GM03348 (cell line): ENCODE data around the gene TOR3A.
"Not testable (repeated sequence)": the region's sequence is repeated elsewhere in the genome, so short reads cannot be mapped to it uniquely, and the experiment has no call there.

Experiments
- DNase-seq: peaks from one replicate; pipeline ENCODE4 v3.0.0; 2012; ENCODE audit warnings: low spot score

Gene TOR3A, protein sequence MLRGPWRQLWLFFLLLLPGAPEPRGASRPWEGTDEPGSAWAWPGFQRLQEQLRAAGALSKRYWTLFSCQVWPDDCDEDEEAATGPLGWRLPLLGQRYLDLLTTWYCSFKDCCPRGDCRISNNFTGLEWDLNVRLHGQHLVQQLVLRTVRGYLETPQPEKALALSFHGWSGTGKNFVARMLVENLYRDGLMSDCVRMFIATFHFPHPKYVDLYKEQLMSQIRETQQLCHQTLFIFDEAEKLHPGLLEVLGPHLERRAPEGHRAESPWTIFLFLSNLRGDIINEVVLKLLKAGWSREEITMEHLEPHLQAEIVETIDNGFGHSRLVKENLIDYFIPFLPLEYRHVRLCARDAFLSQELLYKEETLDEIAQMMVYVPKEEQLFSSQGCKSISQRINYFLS

DNA sequence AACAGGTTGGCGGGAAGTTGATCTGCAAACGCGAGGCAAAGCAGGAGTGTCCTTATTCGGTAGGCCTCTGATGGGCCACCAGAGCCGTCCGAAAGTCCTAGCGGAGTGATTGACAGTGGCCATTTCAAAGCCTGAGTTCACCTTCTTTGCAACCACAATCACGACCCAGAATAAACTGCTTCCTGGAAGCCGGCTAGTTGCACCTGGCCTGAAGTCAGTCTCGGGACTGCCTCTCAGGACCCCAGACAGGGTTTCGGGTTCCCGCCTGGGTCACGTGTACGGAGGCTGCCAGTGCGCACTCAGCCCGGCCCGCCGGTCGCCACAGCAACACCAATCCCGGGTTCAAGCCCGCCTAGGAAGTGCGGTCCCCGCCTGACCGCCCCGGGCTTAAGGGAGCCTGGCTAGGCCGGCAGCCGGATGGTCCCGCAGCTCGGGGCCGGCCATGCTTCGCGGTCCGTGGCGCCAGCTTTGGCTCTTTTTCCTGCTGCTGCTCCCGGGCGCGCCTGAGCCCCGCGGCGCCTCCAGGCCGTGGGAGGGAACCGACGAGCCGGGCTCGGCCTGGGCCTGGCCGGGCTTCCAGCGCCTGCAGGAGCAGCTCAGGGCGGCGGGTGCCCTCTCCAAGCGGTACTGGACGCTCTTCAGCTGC lies at the start of gene TOR3A:
Gene TOR3A (plus strand): TSS at position 384 of the 646 bp plus-strand sequence. CDS start 59 bp downstream, at position 443.
- peak; percentile 97 for DNase-seq

DNA sequence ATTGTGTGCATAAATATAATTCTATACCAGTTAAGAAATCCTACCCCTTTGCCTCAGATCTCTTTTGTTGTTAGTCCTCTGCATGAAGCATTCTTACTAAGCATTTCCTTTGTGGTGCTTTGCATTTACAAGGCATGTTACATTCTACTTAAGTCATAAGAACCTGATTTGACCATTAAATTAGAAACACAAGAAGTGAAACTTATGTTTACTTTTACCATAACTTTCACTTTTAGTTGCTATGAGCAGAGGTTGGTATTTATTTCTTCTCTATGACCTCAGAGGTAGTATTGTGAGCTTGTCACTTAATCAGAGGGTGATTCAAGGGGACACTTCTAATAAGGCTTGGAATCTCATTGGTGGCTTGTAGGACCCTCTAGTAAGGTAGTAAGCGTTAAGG lies 47.1 kb upstream of the TOR3A start:
- no peak for DNase-seq

DNA sequence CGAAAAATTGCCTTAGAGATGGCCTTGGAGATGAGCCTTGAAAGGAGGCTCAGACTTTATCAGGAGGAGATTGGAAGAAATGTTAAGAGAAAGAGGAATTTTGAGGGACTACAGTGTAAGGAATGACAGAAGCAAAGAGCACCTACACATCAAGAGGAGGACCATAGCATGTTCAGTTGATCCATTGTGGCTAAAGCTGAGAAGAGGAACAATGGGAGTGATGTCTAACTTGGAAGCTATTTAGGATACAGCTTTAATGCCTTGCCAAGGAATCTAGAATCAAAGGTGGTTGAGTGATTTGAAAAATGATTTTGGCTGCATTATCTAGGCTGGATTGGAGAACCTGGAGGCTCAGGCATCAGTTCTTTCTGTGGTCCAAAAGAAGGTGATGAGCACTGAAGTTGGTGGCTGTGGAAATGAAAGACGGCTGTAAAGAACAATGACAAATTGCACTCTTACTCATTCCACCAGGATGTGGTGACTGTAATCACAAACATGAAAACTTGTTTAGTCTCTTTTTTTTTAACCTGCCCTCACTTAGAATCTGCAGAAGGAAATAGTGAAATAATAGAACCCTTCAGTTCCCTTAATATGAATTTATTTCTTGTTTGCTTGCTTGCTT lies 44.9 kb upstream of the TOR3A start:
- DNase-seq, result peak; percentile 23

DNA sequence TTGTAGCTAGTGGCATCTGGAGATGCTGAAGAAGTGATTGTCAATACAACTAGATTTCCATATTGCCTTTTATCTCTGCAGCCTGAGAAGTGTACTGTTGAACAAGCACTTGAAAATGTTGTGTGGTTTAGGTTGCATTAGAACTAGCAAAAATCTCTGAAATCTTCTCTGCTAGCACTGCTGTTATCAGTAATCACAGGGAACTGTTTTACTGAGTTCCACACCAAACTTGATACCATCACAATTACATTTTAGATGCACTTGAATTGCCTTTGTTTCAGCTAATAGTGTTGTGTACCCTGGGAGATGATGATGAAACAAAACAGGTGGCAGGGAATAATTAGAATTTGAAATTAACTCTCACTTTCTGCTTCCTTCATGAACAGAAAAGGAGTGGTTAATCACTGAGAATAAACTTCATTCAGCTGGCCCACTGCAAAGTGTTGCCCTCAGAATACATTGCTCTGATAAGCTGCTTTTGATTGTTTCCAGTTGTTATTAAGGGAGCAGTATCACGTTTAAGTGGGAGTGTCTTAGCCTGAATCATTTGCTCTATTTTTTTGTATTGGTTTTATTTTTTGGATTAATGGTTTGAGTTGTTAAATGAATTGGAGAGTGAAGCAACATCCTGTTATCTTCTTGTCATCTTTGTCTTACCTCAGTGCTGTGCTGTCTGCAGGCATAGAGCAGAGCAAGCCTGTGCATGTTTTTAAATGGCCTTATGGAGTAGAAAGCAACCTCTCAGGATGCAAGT lies 43.2 kb upstream of the TOR3A start:
- DNase-seq, result peak; percentile 16

DNA sequence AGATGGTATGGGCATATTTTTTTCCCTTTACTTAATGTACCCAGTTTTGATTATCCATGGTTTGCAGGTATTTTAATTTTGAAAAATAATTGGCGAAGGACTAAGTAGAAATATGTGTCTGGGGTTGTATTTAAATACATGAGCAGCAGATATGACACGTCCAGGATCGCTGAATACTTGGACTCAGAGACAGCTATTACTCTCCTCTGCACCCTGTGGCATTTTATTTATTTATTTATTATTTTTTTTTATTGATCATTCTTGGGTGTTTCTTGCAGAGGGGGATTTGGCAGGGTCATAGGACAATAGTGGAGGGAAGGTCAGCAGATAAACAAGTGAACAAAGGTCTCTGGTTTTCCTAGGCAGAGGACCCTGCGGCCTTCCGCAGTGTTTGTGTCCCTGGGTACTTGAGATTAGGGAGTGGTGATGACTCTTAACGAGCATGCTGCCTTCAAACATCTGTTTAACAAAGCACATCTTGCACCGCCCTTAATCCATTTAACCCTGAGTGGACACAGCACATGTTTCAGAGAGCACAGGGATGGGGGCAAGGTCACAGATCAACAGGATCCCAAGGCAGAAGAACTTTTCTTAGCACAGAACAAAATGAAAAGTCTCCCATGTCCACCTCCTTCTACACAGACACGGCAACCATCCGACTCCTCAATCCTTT lies 42.2 kb upstream of the TOR3A start:
- DNase-seq, result not testable (repeated sequence)

DNA sequence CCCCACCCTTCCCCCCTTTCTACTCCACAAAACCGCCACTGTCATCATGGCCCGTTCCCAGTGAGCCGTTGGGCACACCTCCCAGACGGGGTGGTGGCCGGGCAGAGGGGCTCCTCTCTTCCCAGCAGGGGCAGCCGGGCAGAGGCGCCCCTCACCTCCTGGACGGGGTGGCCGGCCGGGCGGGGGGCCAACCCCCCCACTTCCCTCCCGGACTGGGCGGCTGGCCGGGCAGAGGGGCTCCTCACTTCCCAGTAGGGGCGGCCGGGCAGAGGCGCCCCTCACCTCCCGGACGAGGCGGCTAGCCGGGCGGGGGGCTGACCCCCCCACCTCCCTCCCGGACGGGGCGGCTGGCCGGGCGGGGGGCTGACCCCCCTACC lies 41.7 kb upstream of the TOR3A start:
- DNase-seq, result not testable (repeated sequence)

DNA sequence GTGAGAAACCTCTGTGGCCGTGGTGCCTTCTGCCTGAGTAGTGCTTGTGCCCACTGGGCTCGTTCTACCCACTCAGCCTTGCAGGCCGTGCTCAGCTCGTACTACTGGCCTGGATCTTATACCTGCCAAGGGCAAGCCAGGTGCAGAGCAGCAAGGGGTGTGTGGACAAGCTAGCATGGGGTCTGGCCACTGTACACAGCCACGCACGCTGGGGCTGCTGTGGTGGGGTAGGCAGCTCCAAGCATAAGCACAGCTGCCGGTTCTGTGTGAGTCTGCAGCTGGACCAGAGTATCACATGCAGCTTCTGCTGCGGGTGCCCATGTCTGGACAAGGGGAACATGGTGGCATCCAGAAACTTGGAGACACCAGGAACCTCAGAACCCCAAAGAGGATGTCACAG lies 39.8 kb upstream of the TOR3A start:
- no peak for DNase-seq

DNA sequence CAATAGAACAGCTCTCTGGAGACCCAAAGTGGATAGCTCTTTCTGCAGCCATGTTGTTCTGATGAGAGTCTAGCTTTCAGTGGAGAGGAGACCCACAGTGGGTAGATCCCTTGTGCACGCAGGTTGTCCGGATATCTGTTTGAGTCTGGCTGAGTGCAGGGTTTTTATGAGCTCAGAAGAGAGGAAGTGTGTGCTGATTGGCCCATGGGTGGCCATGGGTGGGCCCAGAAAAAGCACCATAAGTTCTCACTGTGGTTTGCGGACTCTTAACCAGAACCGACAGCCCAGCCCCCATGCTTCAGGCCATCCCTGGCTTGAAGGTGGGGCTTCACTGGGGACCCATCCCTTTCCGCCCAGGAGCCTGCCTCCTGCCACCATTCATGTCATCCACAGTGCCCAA lies 39.2 kb upstream of the TOR3A start:
- DNase-seq, result no peak

DNA sequence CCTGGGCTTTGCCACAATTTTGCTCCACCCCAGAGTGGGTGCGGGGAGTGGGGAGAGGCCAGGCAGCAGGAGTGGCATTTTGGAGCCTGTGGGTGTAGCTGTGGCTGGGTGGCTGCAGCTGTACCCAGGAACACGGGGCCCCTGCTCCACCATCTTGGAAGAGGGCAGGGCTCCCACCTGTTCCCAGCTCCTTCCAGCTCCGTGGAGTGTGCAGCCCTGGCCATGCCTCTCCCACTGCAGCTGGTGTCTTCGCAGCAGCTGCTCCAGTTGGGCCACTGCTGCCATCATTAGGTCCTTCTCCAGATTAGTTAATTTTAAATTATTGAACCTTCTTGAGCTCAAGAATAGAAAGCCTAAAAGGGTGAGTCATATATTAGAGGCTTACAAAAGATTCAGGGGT lies 38.6 kb upstream of the TOR3A start:
- DNase-seq, result no peak

DNA sequence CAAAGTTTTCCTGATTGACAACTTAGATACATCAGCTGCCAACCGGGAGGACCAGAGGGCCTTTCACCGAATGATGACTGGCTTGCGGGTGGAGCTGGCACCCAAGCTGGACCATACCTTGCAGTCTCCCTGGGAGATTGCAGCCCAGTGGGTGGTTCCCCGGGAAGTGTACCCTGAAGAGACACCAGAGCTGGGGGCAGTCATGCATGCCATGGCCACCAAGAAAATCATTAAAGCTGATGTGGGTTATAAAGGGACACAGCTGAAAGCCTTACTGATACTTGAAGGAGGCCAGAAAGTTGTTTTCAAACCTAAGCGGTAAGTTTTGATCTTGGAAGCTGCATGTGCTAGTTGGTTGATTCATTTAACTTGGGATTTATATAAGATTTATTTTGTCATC lies 38.0 kb upstream of the TOR3A start:
- no peak for DNase-seq

DNA sequence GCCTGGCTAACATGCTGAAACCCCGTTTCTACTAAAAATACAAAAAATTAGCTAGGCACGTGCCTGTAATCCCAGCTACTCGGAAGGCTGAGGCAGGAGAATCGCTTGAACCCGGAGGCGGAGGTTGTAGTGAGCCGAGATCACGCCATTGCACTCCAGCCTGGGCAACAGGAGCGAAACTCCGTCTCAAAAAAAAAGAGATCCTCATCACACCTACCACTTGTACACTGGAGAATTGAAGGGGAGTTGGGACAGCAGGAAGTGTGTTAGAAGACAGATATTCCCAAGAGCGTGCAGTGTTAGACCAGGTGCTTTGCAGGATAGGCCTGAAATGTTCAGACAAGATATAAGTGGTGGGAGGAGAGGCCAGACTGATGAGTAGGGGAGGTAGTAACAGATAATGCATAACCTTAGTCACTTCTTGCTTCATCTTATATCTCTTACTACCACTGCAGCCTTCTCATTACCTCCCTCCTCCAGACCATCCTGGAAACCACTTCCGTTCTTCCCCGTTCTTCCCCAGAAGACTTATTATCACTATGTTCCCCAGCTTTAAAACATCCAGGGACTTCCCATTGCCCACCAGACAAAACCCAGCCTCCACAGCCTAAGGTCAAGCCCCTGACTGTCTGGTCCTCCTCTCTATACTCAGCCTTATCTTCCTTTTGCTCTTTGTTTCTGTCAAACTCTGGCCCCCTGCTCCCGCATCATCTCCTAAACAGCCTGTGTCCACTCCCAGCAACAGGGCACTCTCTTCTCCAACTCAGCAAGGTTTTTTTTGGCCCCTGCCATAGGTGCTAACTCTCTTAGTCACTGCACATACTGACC lies 34.8 kb upstream of the TOR3A start:
- no peak for DNase-seq

DNA sequence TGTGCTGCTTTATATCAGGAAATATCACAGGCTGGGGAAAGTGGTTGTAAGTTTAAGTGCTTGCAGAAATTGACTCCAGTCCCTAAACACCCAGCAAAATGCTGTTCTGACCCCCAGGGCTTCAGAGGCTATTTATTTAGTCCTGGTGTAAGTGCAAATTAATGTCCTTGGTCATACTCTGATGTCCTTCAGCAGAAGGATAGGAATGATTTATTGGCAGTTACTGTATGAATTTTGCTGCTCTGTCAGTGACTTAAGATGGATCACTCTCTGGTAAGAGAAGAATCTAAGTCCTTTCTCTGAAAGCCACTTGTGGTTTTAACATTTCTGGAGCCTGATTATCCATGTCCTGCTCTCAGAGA lies 34.3 kb upstream of the TOR3A start:
- peak; percentile 9 for DNase-seq

DNA sequence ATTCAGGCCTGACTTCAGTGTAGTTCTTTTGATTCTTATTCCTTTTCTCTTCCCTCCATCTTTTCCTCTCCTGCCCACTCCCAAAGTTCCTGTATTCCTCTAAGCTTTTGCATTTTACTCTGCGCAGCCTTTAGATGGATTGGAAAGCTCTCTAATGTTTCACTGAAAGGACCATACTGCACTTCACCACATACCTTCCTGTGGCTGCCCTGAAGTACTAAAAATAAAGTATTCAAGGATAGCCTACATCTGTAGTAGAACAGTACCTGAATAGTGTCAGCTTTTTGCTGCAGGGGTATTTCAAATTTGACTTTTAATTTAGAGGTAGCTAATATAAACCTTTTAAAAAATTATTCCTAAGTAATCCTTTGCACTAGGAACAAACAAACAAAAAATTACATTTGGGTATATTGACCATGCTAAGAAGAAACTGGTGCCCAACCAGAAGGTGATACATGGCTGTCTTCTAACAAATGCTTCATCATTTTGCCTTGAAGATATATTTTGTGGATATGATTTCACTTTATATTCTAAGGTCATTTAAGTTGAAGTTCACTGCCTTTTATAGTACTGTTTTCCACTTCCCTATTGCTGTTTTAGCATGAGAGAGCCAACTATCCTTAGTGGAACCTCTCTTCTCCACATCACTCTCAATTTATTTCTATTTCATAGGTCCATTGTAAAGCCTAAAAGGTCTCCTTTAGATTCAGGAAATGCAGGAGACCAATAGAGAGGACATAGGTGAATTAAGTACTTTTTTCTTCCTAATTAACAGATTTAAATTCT lies 33.3 kb upstream of the TOR3A start:
- DNase-seq, result no peak

DNA sequence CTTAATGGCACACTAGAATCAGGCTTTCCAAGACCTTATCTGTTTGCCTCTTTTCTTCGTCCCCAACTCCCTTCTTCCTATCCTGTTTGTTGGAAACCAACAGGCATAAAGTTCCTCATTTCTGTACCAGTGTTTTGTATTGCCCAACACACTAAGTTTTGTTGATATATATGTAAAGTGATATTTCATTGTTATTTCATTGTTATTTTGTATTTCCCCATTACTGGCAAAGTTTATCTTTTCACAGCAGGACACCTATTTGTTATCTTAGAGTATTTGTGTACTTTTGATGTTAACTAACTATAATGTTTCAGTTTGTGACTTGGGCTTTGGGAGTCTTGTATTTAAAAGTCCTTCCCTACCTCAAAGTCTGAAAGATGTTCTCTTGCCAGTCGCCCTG lies 29.1 kb upstream of the TOR3A start:
- DNase-seq, result no peak

DNA sequence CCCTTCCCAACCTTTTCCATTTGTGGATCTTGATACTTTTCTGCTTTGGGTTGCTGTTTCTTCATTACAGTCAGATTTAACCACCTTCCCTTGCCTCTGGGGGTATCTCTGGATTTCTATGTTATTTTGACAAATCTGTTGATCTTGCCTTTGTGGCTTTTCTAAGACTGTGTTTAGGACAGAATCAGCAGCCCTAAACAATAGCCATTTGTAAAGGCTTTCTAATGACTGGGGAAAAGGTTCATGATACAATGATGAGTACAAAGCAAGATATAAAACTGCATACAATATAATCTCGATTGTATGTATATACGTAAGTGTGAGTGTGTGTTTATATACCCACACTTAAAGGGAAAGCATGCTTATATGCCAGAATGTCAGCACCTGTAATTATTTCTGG lies 28.4 kb upstream of the TOR3A start:
- no peak for DNase-seq

DNA sequence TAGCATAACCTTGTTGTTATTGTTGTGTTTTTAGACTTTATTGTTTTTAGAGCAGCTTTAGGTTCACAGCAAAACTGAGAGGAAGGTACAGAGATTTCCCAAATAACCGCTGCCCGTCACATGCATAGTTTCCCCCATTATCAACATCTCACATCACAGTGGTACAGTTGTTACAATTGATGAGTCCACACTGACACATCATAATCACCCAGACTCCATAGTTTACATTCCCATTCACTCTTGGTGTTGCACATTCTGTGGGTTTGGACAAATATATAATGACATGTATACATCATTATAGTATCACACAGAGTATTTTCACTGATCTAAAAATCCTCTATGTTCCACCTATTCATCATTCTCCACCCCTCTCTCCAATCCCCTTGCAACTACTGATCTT lies 25.9 kb upstream of the TOR3A start:
- no peak for DNase-seq

DNA sequence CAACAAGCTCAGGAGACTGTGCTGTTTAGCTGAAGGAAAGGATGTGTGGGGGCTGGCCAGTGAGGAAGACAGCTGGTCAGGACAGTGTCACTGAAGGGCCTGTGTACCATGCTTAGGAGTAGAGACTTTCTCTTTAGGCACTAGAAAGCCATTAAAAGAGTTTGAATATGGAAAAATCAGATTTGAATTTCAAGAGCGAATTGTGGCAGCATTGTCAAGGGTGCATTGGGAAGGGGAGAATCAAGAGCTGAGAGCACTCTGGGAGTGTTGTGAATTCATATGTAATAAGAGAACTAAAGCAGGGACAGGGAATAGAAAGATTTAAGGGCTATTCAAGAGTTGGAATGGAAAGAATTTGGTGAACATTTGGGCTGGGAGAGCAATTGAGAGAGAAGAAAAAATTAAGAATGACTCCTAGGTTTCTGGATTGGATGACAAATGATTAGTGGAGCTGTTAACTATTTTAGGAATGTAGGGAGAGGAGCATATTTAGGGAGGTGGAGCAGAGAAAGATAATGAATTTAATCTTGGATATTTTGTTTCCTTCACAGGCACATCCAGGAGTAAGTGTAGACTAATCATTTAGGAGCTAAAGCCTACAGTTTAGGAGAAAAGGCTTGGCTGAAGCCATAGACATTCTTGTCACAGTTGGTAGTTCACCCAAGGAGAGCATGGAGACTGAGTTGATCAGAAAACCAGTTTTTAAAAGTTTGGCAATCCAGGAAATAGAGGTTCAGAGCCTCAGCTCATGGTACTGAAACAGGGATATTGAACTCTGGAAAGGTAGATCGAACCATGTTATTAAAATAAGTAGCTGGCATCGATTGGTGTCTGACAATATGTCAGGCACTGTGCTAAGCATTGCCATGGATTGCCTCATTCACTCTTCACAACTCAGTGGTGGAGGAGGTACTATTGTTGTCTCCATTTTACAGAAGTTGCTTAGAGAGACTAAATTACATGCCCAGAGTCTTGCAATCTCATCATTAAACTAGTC lies 23.1 kb upstream of the TOR3A start:
- peak; percentile 81 for DNase-seq

DNA sequence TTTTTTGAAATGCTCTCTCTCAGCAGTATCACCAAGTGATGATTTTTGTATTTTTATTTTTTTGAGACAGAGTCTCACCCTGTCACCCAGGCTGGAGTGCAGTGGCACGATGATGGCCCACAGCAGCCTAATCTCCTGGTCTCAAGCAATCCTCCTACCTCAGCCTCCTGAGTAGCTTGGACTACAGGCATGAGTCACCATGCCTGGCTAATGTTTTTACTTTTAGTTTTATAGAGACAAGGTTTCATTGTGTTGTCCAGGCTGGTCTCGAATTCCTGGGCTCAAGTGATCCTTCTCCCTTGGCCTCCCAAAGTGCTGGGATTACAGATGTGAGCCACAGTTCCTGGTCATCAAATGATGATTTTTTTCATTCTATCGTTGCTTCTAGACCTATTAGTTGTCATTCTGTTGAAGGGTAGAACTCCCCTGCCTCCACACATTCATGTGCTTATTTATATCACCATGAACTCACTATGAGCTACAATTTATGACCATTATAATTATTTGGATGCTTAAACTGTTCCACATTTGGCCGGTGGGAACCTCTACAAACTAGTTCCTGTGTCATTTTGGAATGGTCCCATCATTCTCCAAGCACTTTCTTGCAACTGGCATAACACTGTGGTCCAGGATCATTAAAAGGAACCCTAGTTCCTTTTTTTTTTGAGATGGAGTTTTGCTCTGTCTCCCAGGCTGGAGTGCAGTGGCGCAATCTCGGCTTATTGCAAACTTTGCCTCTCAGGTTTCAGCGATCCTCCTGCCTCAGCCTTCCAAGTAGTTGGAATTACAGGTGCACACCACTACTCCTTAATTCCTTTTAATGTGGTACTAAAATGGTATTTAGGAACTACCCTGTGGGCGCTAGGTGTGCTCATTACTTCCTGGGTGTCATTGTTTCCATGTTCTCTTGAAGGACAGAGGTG lies 20.2 kb upstream of the TOR3A start:
- DNase-seq, result no peak
